ENCODE measurements around the gene TUT1.

DNA sequence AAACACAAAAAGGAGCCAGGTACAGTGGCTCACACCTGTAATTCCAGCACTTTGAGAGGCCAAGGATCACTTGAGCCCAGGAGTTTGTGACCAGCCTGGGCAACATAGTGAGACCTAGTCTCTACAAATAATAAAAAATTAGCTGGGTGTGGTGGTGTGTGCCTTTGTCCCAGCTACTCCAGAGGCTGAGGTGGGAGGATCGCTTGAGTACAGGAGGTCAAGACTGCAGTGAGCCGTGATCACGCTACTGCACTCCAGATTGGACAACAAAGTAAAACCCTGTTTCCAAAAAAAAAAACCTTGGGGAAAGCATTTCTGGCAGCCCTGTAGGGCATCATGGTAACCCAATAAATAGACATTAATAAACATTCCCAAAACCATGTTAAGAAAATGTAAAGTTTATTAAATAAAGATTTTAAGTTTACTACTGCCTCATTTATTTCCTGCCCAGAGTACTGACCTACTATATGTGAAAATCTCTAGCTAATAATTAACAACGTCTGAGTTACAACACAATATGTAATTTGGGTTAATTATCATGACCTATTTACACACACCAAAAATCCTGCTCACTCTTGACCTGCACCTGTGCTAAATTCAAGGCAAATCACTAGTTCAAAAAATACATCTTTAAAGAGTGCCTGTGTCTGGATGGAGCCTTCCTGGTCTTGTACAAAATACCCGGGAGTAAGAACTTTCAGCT is 26.1 kb downstream of the TUT1 start:
- TF ChIP-seq EZH2phosphoT487 (IDR thresholded peaks at IDR 0.05; ENCODE audit: insufficient read depth, low read depth) (no peak), EZH2 (IDR thresholded peaks at IDR 0.05; ENCODE audit: insufficient read depth, poor library complexity, severe bottlenecking) (no peak)

Data from GM23248 (cell line).